ENCODE data around the gene SYNE2. TPM values are rescaled to one million over a fixed set of nuclear protein-coding genes. Genes with fewer than 3 reads are reported as not detected.
A peak's percentile ranks its signal among the peaks of the same experiment; 100 is the strongest.

SYNE2 gene
- total and polyA plus RNA-seq, 9 donors, result 65.1 to 262 (median 180) TPM

GRCh38 chr14:63892265-63892664 is 39.5 kb downstream of the SYNE2 start:
- Histone ChIP-seq H3K27ac (no peak overlapping the region), H3K36me3 (no peaks in the 10 kb centered on the region), H3K27me3 (no peaks in the 10 kb centered on the region), H3K4me3 (no peak overlapping the region), H3K9me3 (no peaks in the 10 kb centered on the region), H3K4me1 (ENCODE audit: insufficient read depth) (peaks cover 18% of the 10 kb centered on the region)
- TF ChIP-seq, protein P1, sequence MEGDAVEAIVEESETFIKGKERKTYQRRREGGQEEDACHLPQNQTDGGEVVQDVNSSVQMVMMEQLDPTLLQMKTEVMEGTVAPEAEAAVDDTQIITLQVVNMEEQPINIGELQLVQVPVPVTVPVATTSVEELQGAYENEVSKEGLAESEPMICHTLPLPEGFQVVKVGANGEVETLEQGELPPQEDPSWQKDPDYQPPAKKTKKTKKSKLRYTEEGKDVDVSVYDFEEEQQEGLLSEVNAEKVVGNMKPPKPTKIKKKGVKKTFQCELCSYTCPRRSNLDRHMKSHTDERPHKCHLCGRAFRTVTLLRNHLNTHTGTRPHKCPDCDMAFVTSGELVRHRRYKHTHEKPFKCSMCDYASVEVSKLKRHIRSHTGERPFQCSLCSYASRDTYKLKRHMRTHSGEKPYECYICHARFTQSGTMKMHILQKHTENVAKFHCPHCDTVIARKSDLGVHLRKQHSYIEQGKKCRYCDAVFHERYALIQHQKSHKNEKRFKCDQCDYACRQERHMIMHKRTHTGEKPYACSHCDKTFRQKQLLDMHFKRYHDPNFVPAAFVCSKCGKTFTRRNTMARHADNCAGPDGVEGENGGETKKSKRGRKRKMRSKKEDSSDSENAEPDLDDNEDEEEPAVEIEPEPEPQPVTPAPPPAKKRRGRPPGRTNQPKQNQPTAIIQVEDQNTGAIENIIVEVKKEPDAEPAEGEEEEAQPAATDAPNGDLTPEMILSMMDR (IDR thresholded peaks at IDR 0.05), result no peak
- TF ChIP-seq EP300 (IDR thresholded peaks at IDR 0.05) (no peak), POLR2A (IDR thresholded peaks at IDR 0.05) (no peak)
- DNase-seq, result no peak
- WGBS, 3 donors, result 5 to 13% (median 12%) methylated on average over 2 of the region's 2 CpGs
- intact Hi-C loops (cut with DNase I), result no loop called here

GRCh38 chr14:63893701-63894458 is 41.1 kb downstream of the SYNE2 start:
- no peaks in the 10 kb centered on the region for H3K36me3 ChIP-seq
- H3K27ac ChIP-seq, result no peak overlapping the region
- WGBS, 3 donors, result 10 to 17% (median 14%) methylated on average over 5 of the region's 5 CpGs
- H3K27me3 ChIP-seq, result no peaks in the 10 kb centered on the region
- no peak overlapping the region for H3K4me3 ChIP-seq
- no peak for TF ChIP-seq EP300 (IDR thresholded peaks at IDR 0.05)
- TF ChIP-seq POLR2A (IDR thresholded peaks at IDR 0.05), result no peak
- TF ChIP-seq, protein P1 (IDR thresholded peaks at IDR 0.05), result no peak
- peaks cover 22% of the 10 kb centered on the region for H3K4me1 ChIP-seq (ENCODE audit: insufficient read depth)
- intact Hi-C loops (cut with DNase I), result no loop called here
- H3K9me3 ChIP-seq, result no peaks in the 10 kb centered on the region
- peak; percentile 38 to 68 (median 47) for DNase-seq

GRCh38 chr14:63895510-63895909 is 42.7 kb downstream of the SYNE2 start:
- Histone ChIP-seq H3K27me3 (no peaks in the 10 kb centered on the region), H3K27ac (no peak overlapping the region), H3K9me3 (no peaks in the 10 kb centered on the region), H3K36me3 (no peaks in the 10 kb centered on the region), H3K4me3 (no peak overlapping the region), H3K4me1 (ENCODE audit: insufficient read depth) (peaks cover 22% of the 10 kb centered on the region)
- no peak for DNase-seq
- no peak for TF ChIP-seq POLR2A (IDR thresholded peaks at IDR 0.05)
- TF ChIP-seq EP300 (IDR thresholded peaks at IDR 0.05), result no peak
- TF ChIP-seq, protein P1 (IDR thresholded peaks at IDR 0.05), result no peak
- intact Hi-C loops (cut with DNase I), result no loop called here

GRCh38 chr14:63896278-63896720 is 43.5 kb downstream of the SYNE2 start:
- Histone ChIP-seq H3K27ac (peak overlapping the region in 1 of 2 donors; percentile 22), H3K4me1 (ENCODE audit: insufficient read depth) (peaks cover 17% of the 10 kb centered on the region), H3K9me3 (no peaks in the 10 kb centered on the region), H3K36me3 (no peaks in the 10 kb centered on the region), H3K4me3 (no peak overlapping the region), H3K27me3 (no peaks in the 10 kb centered on the region)
- intact Hi-C loops (cut with DNase I), result no loop called here
- DNase-seq, result peak in 4 of 5 donors; percentile 58 to 75 (median 67)
- no peak for TF ChIP-seq EP300 (IDR thresholded peaks at IDR 0.05)
- no peak for TF ChIP-seq POLR2A (IDR thresholded peaks at IDR 0.05)
- TF ChIP-seq, protein P1 (IDR thresholded peaks at IDR 0.05), result no peak
- WGBS, 3 donors, result 2 to 4% (median 2%) methylated on average over 4 of the region's 4 CpGs
